Prostate gland (tissue), 2 donors: ENCODE measurements around the gene TAPBP.

Experiments used
- POLR2A ChIP-seq: fragments of 450-650 bp; IDR thresholded peaks from one replicate; pipeline ENCODE4 v1.6.1; 2016; ENCODE audit warnings: antibody characterized with exemption, mild to moderate bottlenecking
- POLR2AphosphoS5 ChIP-seq: sonication (generic); formaldehyde crosslinking; IDR thresholded peaks from one replicate; pipeline ENCODE4 v1.6.1; 2017; ENCODE audit warnings: antibody characterized with exemption
- TF ChIP-seq, protein P1 (sequence below), 4 experiments: fragments of 200-600 bp in 2 of 4; fragments of 450-650 bp in 2 of 4; sonication (generic) in 2 of 4; IDR thresholded peaks; 1 replicate in 3 of 4; 2 replicates in 1 of 4; pipeline ENCODE4 v1.5.1; 2016 to 2019; ENCODE audit warnings: antibody characterized with exemption in 4 of 4, mild to moderate bottlenecking in 2 of 4, moderate library complexity in 2 of 4

DNA sequence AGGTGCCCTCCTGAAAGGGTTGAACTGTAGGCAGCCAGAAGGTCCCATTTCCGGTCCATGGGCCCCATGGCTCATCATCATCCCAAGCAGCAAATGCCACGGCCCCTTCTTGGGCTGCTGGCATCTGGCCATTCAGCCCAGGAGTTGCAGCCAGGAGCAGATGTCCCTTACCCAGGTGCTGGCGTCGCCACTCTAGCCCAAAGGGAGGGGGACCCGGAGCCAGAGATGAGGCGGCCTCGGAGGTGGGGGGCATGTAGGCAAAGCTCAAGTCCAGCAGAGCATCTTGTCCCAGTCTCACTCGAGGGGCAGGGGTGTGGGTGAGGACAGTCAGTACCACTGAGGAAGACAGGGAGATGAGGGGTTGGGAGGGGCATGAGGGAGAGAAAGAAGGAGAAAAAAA, 8.8 kb downstream of the TAPBP start:
- TF ChIP-seq, protein P1, sequence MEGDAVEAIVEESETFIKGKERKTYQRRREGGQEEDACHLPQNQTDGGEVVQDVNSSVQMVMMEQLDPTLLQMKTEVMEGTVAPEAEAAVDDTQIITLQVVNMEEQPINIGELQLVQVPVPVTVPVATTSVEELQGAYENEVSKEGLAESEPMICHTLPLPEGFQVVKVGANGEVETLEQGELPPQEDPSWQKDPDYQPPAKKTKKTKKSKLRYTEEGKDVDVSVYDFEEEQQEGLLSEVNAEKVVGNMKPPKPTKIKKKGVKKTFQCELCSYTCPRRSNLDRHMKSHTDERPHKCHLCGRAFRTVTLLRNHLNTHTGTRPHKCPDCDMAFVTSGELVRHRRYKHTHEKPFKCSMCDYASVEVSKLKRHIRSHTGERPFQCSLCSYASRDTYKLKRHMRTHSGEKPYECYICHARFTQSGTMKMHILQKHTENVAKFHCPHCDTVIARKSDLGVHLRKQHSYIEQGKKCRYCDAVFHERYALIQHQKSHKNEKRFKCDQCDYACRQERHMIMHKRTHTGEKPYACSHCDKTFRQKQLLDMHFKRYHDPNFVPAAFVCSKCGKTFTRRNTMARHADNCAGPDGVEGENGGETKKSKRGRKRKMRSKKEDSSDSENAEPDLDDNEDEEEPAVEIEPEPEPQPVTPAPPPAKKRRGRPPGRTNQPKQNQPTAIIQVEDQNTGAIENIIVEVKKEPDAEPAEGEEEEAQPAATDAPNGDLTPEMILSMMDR (IDR thresholded peaks at IDR 0.05): no peak
- TF ChIP-seq POLR2A (no peak), POLR2AphosphoS5 (no peak)
